Measurements from ENCODE around the gene GFOD1.

GFOD1 gene

GRCh38 chr6:13522656-13523055 lies 35.3 kb upstream of the GFOD1 start:
- TF ChIP-seq, protein P1, sequence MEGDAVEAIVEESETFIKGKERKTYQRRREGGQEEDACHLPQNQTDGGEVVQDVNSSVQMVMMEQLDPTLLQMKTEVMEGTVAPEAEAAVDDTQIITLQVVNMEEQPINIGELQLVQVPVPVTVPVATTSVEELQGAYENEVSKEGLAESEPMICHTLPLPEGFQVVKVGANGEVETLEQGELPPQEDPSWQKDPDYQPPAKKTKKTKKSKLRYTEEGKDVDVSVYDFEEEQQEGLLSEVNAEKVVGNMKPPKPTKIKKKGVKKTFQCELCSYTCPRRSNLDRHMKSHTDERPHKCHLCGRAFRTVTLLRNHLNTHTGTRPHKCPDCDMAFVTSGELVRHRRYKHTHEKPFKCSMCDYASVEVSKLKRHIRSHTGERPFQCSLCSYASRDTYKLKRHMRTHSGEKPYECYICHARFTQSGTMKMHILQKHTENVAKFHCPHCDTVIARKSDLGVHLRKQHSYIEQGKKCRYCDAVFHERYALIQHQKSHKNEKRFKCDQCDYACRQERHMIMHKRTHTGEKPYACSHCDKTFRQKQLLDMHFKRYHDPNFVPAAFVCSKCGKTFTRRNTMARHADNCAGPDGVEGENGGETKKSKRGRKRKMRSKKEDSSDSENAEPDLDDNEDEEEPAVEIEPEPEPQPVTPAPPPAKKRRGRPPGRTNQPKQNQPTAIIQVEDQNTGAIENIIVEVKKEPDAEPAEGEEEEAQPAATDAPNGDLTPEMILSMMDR (conservative IDR thresholded peaks at IDR 0.05; ENCODE audit: control insufficient read depth, insufficient read depth, low read depth, low read length): no peak
- H3K4me3 ChIP-seq (ENCODE audit: control insufficient read depth, low read depth, low read length): no peak overlapping the region
- peak; percentile 72 for DNase-seq (ENCODE audit: low read depth)

- TF ChIP-seq, protein P1 (conservative IDR thresholded peaks at IDR 0.05; ENCODE audit: control insufficient read depth, insufficient read depth, low read depth, low read length): no peak
- no peak overlapping the region for H3K4me3 ChIP-seq (ENCODE audit: control insufficient read depth, low read depth, low read length)
- DNase-seq (ENCODE audit: low read depth): no peak
Measured at GRCh38 chr6:13519839-13520238, 32.4 kb upstream of the GFOD1 start.

DNA sequence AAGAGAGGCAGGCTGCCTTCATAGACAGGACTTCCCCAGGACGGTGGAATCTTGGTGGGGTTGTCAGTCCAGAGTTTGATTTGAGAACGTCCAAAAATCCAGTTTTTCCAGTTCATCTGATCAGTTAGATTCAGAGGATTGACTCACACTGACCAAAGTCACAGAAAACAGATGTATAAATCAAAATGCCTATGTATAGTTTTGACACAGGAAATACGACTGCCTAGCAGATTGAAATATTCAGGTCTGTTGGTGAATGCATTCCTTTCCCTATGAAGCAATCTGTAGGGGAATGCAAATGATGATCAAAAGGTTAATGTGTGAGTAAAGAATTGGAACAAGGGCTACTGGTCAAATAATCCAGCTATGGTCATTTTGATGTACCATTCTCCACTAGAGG lies 29.7 kb upstream of the GFOD1 start:
- H3K4me3 ChIP-seq (ENCODE audit: control insufficient read depth, low read depth, low read length): no peak overlapping the region
- DNase-seq (ENCODE audit: low read depth): peak; percentile 32
- TF ChIP-seq, protein P1 (conservative IDR thresholded peaks at IDR 0.05; ENCODE audit: control insufficient read depth, insufficient read depth, low read depth, low read length): no peak

DNA sequence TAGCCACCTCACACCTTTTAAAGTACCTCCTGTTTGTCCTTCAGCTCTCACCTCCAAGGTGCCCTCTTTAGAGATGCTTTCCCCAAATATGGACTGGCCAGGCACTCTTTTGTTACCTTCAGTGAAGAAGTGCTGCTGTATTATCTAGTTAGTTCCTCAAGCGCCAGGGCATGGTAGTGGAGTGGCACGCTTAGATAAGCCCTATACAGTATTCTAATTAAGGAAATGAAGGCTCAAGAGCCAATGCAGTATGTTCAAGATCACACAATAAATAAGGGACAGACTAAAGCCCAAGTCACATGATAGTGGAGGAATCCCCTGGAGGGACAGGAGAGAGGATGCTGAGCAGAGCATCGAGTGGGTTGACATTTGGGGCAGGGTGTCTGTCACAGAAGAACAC lies 28.5 kb upstream of the GFOD1 start:
- H3K4me3 ChIP-seq (ENCODE audit: control insufficient read depth, low read depth, low read length): no peak overlapping the region
- TF ChIP-seq, protein P1 (conservative IDR thresholded peaks at IDR 0.05; ENCODE audit: control insufficient read depth, insufficient read depth, low read depth, low read length): no peak
- DNase-seq (ENCODE audit: low read depth): no peak

- DNase-seq (ENCODE audit: low read depth): no peak
- TF ChIP-seq, protein P1 (conservative IDR thresholded peaks at IDR 0.05; ENCODE audit: control insufficient read depth, insufficient read depth, low read depth, low read length): no peak
- H3K4me3 ChIP-seq (ENCODE audit: control insufficient read depth, low read depth, low read length): no peak overlapping the region
Measured at GRCh38 chr6:13513626-13514502, 26.5 kb upstream of the GFOD1 start.

DNA sequence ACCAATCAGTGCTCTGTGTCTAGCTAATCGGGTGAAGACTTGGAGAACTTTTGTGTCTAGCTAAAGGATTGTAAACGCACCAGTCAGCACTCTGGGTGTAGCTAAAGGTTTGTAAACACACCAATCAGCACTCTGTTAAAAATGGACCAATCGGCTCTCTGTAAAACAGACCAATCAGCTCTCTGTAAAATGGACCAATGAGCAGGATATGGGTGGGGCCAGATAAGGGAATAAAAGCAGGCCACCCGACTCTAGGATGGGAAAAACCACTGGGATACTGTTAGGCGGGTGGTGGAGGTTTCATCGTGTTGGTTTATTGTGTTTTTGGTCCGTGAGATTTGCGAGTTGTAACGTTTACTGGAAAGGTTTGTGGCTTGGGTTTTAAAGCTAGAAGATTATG lies 25.5 kb upstream of the GFOD1 start:
- TF ChIP-seq, protein P1 (conservative IDR thresholded peaks at IDR 0.05; ENCODE audit: control insufficient read depth, insufficient read depth, low read depth, low read length): no peak

More for the DNA sequence above, 25.5 kb upstream of the GFOD1 start:
- no peak overlapping the region for H3K4me3 ChIP-seq (ENCODE audit: control insufficient read depth, low read depth, low read length)
- DNase-seq (ENCODE audit: low read depth): no peak

Measured in fibroblast of mammary gland (primary cell).